Measurements from ENCODE around the gene SLC16A5.

GRCh38 chr17:75064460-75064859 is 23.3 kb upstream of the SLC16A5 start:
- TF ChIP-seq CTCF (IDR thresholded peaks at IDR 0.05) (no peak), POLR2A (IDR thresholded peaks at IDR 0.05) (no peak)
